Transverse colon (tissue), 4 donors: Measurements from ENCODE around the gene ENAH. TPM values are rescaled to one million over a fixed set of nuclear protein-coding genes. Genes with fewer than 3 reads are reported as not detected.
A peak's percentile ranks its signal among the peaks of the same experiment; 100 is the strongest.

Source experiments
- DNase-seq: peaks from one replicate; pipeline ENCODE4 v3.0.0-alpha.2; 2019
- H3K27ac ChIP-seq, 4 donors: fragments of 200-600 bp; sonication (generic); 2 replicates each; pipeline ENCODE4 v1.5.1; 2016 to 2018; ENCODE audit warnings: inconsistent platforms in 4 of 4
- H3K27me3 ChIP-seq: fragments of 200-600 bp; sonication (generic); 2 replicates; pipeline ENCODE4 v1.5.1; 2017; ENCODE audit warnings: inconsistent platforms
- H3K36me3 ChIP-seq, 4 donors: fragments of 200-600 bp; sonication (generic); 2 replicates each; pipeline ENCODE4 v1.5.1; 2017 to 2019; ENCODE audit warnings: inconsistent platforms in 4 of 4
- H3K4me1 ChIP-seq, 4 donors: fragments of 200-600 bp; sonication (generic); 2 replicates each; pipeline ENCODE4 v1.5.1; 2017 to 2020; ENCODE audit warnings: inconsistent platforms in 4 of 4
- H3K4me3 ChIP-seq, 4 donors: fragments of 200-600 bp; sonication (generic); 1 replicate in 1 of 4; 2 replicates in 3 of 4; pipeline versions ENCODE4 v1.5.1 to v1.6.1; 2017 to 2019; ENCODE audit warnings: inconsistent platforms in 4 of 4
- H3K9me3 ChIP-seq, 2 donors: fragments of 200-600 bp; sonication (generic); 2 replicates each; pipeline ENCODE4 v1.5.1; 2017 to 2019; ENCODE audit warnings: inconsistent platforms in 2 of 2
- EP300 ChIP-seq: sonication (generic); formaldehyde crosslinking; IDR thresholded peaks from one replicate; pipeline ENCODE4 v1.6.1; 2017; ENCODE audit warnings: antibody characterized with exemption, low read depth
- POLR2A ChIP-seq: fragments of 450-650 bp; IDR thresholded peaks from one replicate; pipeline ENCODE4 v1.6.1; 2016; ENCODE audit warnings: antibody characterized with exemption, mild to moderate bottlenecking, moderate library complexity
- POLR2AphosphoS5 ChIP-seq, 3 donors: sonication (generic); formaldehyde crosslinking; IDR thresholded peaks; one replicate each; pipeline ENCODE4 v1.6.1; 2016; ENCODE audit warnings: antibody characterized with exemption in 3 of 3
- WGBS, 2 donors: methylation state at CpG; one replicate each; pipeline ENCODE4 v1.1.5; 2018; ENCODE audit warnings: low coverage in 1 of 2; 5-methylcytosine and 5-hydroxymethylcytosine counted together
- in situ Hi-C, 4 donors: fragments of 200-750 bp; cut with MboI; loops; one replicate each; pipeline versions ENCODE4 v1.15.0 to v1.15.1; 2017; ENCODE audit warnings: low sequenced_read_pairs in 3 of 4, low pct_ligation_motif_present in 1 of 4, low pct_unique_long_range_greater_than_20kb in 1 of 4
- intact Hi-C: fragments of 100-400 bp; cut with DNase I; formaldehyde crosslinking; loops from one replicate; pipeline ENCODE4 v1.15.1; 2023; ENCODE audit warnings: low total_unique reads
- total RNA-seq, 4 donors: library from RNA; depleted of rRNA; stranded (reverse); fragments of >200 nt; gene quantifications; one replicate each; pipeline ENCODE4 v1.1.0, GENCODE V29; 2016
- TF ChIP-seq, protein P1 (sequence below), 5 experiments: fragments of 200-600 bp in 3 of 5; fragments of 450-650 bp in 2 of 5; sonication (generic) in 3 of 5; IDR thresholded peaks; 1 replicate in 2 of 5; 2 replicates in 3 of 5; pipeline ENCODE4 v1.5.1; 2016 to 2017; ENCODE audit warnings: antibody characterized with exemption in 5 of 5, inconsistent platforms in 3 of 5, mild to moderate bottlenecking in 2 of 5, moderate library complexity in 1 of 5

ENAH gene
- total RNA-seq, 4 donors from 2014 or later, result 14.7 to 140 (median 33.9) TPM

- no peaks in the 10 kb centered on the region for H3K27me3 ChIP-seq
- intact Hi-C loops (no loop called here), in situ Hi-C loops (no loop called here)
- H3K4me1 ChIP-seq, result peaks cover 0 to 33% (median 5%) of the 10 kb centered on the region in 4 donors
- TF ChIP-seq, protein P1, sequence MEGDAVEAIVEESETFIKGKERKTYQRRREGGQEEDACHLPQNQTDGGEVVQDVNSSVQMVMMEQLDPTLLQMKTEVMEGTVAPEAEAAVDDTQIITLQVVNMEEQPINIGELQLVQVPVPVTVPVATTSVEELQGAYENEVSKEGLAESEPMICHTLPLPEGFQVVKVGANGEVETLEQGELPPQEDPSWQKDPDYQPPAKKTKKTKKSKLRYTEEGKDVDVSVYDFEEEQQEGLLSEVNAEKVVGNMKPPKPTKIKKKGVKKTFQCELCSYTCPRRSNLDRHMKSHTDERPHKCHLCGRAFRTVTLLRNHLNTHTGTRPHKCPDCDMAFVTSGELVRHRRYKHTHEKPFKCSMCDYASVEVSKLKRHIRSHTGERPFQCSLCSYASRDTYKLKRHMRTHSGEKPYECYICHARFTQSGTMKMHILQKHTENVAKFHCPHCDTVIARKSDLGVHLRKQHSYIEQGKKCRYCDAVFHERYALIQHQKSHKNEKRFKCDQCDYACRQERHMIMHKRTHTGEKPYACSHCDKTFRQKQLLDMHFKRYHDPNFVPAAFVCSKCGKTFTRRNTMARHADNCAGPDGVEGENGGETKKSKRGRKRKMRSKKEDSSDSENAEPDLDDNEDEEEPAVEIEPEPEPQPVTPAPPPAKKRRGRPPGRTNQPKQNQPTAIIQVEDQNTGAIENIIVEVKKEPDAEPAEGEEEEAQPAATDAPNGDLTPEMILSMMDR (IDR thresholded peaks at IDR 0.05), result no peak
- TF ChIP-seq POLR2A (no peak), POLR2AphosphoS5 (IDR thresholded peaks at IDR 0.05) (no peak), EP300 (no peak)
- 29 to 73% methylated on average over 2 to 3 of the region's 3 CpGs for WGBS, 2 donors
- no peaks in the 10 kb centered on the region for H3K9me3 ChIP-seq
- H3K27ac ChIP-seq, result peak overlapping the region; percentile 45 to 61 (median 52)
- DNase-seq, result no peak
- H3K36me3 ChIP-seq, result no peaks in the 10 kb centered on the region
- H3K4me3 ChIP-seq, result no peak overlapping the region
Measured at GRCh38 chr1:225607355-225607754, 45.6 kb downstream of the ENAH start.

DNA sequence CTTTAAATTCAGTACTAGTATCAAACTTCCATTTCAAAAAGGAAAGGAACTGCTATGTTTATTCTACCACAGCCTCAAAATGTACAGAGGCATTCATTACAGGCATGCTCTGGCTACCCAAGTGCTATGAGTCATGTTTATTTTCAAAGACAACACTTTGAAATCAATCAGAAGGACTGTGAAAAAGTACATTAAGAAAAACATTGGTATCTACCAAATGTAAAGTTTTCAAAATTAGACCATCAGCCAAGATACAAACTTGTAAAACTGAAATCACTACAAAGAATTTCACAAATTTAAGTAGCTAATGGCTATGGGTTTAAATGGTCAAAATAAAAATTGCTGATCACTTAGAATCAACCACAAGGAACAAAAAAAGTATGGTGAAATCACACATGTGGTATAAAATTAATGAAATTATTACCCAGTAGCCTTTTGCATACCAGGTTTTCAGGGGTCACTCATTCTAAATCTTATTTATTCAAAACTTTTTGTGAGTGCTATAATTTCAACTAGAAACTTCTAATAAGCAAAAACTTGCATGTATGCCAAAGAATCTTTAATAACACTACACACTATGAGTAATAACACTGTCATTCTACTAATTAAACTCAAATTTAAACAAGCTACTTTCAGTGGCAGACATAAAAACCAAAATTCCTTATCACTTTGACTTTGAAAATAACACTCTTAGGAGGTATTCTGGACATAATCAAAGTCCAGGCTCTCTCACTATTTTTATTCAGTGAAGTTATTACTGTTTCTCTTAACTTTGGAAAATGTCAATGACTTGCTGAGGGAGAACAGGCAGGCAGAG, 49.2 kb downstream of the ENAH start:
- in situ Hi-C loops, result no loop called here
- TF ChIP-seq POLR2AphosphoS5 (IDR thresholded peaks at IDR 0.05) (no peak), POLR2A (no peak), EP300 (no peak)
- TF ChIP-seq, protein P1 (IDR thresholded peaks at IDR 0.05), result no peak
- peaks cover 0 to 24% (median 3%) of the 10 kb centered on the region in 4 donors for H3K4me1 ChIP-seq

DNA sequence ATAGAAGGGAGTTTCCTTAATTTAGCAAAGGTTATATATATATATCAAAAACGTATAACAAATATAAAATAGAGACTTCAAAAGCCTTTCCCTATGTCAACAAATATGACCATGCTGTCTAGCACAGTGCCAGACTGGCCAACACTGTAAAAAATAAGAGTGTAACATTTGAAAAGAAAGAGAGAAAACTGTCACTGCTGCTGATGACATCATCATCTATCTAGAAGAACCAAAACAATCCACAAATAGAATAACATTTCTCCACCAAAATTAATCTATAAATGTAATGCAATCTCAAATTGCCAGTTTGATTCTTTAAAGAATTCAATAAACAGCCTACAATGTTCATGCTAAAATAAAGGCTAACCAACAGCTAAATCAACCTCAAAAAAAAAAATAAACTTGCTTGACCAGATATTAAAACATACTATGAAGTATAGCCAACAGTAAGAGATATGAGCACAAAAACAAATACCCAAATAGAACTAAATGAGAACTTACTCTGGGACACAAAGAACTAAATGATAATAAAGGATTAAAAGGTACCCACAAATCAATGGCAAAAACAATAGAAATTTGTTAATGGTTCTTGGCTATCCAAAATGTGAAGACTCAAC, 50.2 kb downstream of the ENAH start:
- in situ Hi-C loops (no loop called here), intact Hi-C loops (no loop called here)
- Histone ChIP-seq H3K9me3 (no peaks in the 10 kb centered on the region), H3K4me3 (no peak overlapping the region), H3K27me3 (no peaks in the 10 kb centered on the region), H3K36me3 (no peaks in the 10 kb centered on the region), H3K27ac (peak overlapping the region in 3 of 4 donors; percentile 28 to 67 (median 57)), H3K4me1 (peaks cover 0 to 24% (median 3%) of the 10 kb centered on the region in 4 donors)
- DNase-seq, result no peak
- WGBS, 2 donors, result 12 to 50% methylated on average over 1 of the region's 1 CpG
- no peak for TF ChIP-seq POLR2A
- TF ChIP-seq, protein P1 (IDR thresholded peaks at IDR 0.05), result no peak
- no peak for TF ChIP-seq EP300
- no peak for TF ChIP-seq POLR2AphosphoS5 (IDR thresholded peaks at IDR 0.05)

More for the DNA sequence above, 49.2 kb downstream of the ENAH start:
- Histone ChIP-seq H3K36me3 (no peaks in the 10 kb centered on the region), H3K27me3 (no peaks in the 10 kb centered on the region), H3K4me3 (no peak overlapping the region), H3K27ac (peak overlapping the region; percentile 28 to 67 (median 50)), H3K9me3 (no peaks in the 10 kb centered on the region)
- intact Hi-C loops, result no loop called here
- no peak for DNase-seq

GRCh38 chr1:225601902-225602589, 50.9 kb downstream of the ENAH start:
- H3K9me3 ChIP-seq, result no peaks in the 10 kb centered on the region
- peak overlapping the region in 3 of 4 donors; percentile 3 to 57 (median 16) for H3K27ac ChIP-seq
- no peaks in the 10 kb centered on the region for H3K27me3 ChIP-seq
- DNase-seq, result no peak
- peaks cover 0 to 20% (median 2%) of the 10 kb centered on the region in 4 donors for H3K4me1 ChIP-seq
- TF ChIP-seq POLR2AphosphoS5 (IDR thresholded peaks at IDR 0.05) (no peak), POLR2A (no peak), EP300 (no peak)
- intact Hi-C loops, result no loop called here
- 55 to 72% methylated on average over 3 of the region's 3 CpGs for WGBS, 2 donors
- no peaks in the 10 kb centered on the region for H3K36me3 ChIP-seq
- no peak overlapping the region for H3K4me3 ChIP-seq
- in situ Hi-C loops, result no loop called here
